SK-N-MC (cell line): ENCODE measurements around the gene CTSA.

Experiments
- EZH2 ChIP-seq: fragments of 200-600 bp; sonication (generic); IDR thresholded peaks from one replicate; pipeline ENCODE4 v1.6.1; 2017; ENCODE audit warnings: antibody characterized with exemption
- POLR2AphosphoS5 ChIP-seq: IDR thresholded peaks from 2 replicates; pipeline ENCODE4 v1.6.1; 2012; ENCODE audit warnings: mild to moderate bottlenecking, low read depth, low read length, borderline replicate concordance

- TF ChIP-seq EZH2 (no peak), POLR2AphosphoS5 (no peak)
Observed at GRCh38 chr20:45852326-45852725, 38.8 kb upstream of the CTSA start.
